Astrocyte of the spinal cord (primary cell): Measurements from ENCODE around the gene CCDC148.
A peak's percentile ranks its signal among the peaks of the same experiment; 100 is the strongest.

Source experiments
- DNase-seq: peaks from one replicate; pipeline ENCODE4 v3.0.0; 2011; ENCODE audit warnings: low read depth, low spot score
- H3K4me3 ChIP-seq: 2 replicates; pipeline ENCODE4 v1.5.1; 2011; ENCODE audit warnings: low read depth, mild to moderate bottlenecking, low read length, moderate library complexity
- in situ Hi-C: cut with HindIII; loops from 2 replicates; pipeline ENCODE4 v1.10.0; 2017; ENCODE audit warnings: low sequenced_read_pairs
- TF ChIP-seq, protein P1 (sequence below): IDR thresholded peaks from 2 replicates; pipeline ENCODE4 v1.5.1; 2012; ENCODE audit warnings: low read depth, mild to moderate bottlenecking, low read length, inconsistent platforms

The CCDC148 gene

DNA sequence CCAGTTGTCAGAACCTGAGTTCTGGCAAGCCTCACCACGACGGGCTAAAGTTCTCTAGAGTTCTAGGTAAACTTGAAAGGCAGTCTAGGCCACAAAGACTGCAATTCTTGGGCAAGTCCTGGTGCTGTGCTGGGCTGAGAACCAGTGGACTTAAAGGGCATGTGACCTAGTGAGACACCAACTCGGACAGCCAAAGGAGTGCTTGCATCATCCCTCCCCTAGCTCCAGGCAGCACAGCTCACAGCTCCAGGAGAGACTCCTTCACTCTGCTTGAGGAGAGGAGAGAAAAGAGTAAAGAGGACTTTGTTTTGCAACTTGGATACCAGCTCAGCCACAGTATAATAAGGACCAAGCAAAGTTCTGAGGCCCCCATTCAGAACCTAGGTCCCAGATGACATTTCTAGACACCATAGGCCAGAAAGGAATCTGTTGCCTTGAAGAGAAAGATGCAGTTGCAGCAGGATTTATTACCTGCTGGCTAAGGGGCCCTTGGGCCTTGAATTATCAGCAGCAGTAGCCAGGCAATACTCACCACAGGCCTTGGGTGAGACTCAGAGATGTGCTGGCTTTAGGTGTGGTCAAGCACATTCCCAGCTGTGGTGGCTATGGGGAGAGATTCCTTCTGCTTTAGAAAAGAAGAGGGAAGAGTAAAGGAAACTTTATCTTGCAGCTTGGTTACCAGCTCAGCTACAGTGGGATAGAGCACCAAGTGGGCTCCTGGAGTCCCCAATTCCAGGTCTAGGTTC, 303.1 kb downstream of the CCDC148 start:
- in situ Hi-C loops = no loop called here
- DNase-seq = no peak
- TF ChIP-seq, protein P1, sequence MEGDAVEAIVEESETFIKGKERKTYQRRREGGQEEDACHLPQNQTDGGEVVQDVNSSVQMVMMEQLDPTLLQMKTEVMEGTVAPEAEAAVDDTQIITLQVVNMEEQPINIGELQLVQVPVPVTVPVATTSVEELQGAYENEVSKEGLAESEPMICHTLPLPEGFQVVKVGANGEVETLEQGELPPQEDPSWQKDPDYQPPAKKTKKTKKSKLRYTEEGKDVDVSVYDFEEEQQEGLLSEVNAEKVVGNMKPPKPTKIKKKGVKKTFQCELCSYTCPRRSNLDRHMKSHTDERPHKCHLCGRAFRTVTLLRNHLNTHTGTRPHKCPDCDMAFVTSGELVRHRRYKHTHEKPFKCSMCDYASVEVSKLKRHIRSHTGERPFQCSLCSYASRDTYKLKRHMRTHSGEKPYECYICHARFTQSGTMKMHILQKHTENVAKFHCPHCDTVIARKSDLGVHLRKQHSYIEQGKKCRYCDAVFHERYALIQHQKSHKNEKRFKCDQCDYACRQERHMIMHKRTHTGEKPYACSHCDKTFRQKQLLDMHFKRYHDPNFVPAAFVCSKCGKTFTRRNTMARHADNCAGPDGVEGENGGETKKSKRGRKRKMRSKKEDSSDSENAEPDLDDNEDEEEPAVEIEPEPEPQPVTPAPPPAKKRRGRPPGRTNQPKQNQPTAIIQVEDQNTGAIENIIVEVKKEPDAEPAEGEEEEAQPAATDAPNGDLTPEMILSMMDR = no peak

DNA sequence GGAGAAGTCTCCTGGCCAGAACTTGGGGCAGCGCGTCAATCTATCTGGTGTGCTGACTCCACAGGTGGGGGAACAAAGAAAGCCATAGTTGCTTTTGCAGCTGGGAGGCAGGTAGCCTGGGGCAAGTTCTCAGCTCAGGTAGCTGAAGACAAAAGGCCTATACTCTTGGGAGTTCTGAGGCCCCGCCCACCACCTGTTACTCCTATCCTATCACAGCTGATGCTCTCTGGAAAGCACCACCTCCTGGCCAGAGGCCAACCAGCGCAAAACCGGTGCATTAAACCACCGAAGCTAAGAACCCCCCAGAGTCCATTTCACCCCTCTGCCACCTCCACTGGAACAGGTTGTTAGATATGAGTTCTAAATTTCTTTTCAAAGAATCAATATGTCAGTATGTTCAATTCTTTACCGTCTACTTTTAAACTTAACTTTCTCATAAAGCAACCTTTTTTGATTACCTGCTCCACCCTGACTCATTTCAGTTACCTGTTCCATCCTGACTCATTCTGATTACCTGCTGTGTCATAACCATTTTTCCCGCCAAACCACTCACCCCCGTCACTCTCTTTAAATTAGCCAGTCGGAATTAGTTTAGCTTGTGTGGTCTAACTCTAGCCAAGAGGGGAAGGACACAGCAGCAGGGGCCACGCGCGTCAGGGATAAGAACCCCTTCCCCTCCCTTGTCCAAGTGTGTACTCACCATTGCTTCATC, 311.5 kb downstream of the CCDC148 start:
- TF ChIP-seq, protein P1 = no peak
- no peak for DNase-seq

More for the DNA sequence above, 303.1 kb downstream of the CCDC148 start:
- H3K4me3 ChIP-seq = no peak overlapping the region

DNA sequence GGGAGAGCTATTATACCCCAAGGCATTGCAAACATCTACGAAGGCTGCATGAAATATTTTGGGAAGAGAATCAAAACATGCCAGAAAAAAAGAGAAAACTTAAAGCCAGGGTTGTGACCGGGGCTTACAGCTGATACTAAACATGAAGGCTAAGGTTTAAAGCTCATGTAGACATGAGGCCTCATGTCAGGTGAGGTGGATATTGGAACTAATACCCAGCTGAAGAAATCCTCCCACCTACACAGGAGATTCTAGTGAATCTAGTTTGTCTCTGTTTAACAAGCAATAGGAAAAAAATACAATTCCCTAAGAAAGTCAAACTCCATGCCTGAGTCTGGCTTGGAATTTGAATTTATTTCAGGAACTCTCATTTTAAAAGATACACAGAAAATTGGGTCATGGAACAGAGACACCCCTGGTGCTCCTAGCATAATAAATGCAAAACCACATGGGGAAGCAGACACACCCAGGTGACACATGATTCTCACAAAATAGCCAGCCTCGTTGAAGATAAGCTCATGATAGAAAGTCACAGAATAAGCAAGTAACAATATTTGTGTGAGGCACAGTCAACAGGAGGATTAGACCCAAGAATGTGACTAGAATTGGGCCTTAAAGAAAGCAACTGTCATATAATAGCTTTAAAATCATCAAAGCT, 312.7 kb downstream of the CCDC148 start:
- TF ChIP-seq, protein P1 = no peak
- DNase-seq = no peak
- in situ Hi-C loops = no loop called here
- H3K4me3 ChIP-seq = no peak overlapping the region

More for the DNA sequence above, 311.5 kb downstream of the CCDC148 start:
- no peak overlapping the region for H3K4me3 ChIP-seq
- in situ Hi-C loops = no loop called here

DNA sequence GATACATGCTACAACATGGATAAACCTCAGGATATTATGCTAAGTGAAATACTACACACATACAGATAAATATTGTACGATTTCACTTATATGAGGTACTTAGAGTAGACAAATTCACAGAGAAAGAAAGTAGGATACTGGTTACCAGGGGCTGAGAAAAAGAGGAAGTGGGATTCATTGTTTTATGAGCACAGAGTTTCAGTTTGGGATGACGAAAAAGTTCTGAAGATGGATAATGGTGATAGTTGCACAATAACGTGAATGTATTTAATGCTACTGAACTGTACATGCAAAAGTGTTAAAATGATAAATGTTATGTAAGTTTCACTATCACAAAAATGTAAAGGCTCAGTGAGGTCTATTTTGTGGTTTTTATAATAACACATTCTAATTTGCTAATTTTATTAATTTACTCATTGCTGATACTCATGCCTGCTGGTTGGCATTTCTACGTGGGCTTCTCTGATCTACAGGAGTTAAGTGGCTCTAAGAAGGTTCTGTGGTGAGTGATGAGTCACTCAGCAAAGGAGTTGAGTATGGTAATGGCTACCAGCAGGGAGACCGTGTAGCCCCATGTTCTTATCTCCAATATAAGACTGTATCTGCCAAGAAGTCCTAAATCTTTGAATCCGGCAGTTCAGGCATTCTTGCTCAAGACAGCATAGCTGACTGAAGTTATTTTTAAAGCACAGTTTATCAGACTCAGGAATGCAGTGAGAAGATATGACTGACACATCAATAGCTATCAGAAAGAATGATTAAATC, 313.8 kb downstream of the CCDC148 start:
- TF ChIP-seq, protein P1 = no peak
- peak; percentile 9 for DNase-seq
- H3K4me3 ChIP-seq = no peak overlapping the region
- in situ Hi-C loops = no loop called here

DNA sequence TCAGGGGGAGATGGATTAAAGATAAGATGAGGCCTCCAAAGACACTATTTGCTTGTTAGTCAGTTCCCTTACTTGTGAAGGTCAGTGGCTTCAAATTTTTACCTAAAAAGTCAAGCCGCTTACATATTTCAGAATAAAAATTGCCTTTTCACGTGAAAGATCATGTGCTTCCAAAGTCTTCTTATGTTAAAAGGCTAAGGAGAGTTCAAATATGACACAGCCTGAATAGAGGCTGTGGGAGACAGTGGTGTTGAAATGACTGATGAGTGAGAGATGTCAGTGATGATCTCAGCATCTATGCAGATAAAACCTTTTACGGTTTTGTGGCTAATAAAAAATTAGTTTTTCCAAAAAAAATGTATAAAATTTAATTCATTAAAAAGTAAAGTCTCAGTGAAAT, 314.4 kb downstream of the CCDC148 start:
- TF ChIP-seq, protein P1 = no peak
- no peak overlapping the region for H3K4me3 ChIP-seq
- in situ Hi-C loops = no loop called here
- DNase-seq = no peak

DNA sequence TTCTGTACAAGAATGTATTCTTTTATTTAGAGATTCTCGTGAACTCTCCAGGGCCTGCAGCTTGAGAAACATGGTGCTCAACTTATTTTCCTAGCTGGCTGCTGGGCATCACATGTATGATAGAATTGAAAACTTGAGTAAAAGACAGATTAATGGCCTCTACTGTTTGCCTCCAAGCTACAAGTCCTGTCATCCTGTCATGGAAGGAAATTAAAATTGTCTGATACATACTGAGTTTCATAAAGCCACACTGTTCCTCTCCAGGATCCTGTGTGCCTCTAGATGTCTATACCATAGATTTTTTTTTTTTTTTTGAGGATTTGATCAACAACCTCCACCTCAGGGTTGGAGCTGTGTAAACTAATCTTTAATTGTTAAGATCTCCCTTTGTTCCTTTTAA, 316.4 kb downstream of the CCDC148 start:
- H3K4me3 ChIP-seq = no peak overlapping the region
- in situ Hi-C loops = no loop called here
- no peak for DNase-seq
- TF ChIP-seq, protein P1 = no peak
